HUES48 (cell line): ENCODE measurements around the gene PRRC2A.

Source experiments
- H3K27ac ChIP-seq: one replicate; pipeline ENCODE4 v1.7.0; 2013; ENCODE audit warnings: low read depth, low read length, inconsistent platforms
- H3K27me3 ChIP-seq: 2 replicates; pipeline ENCODE4 v1.6.1; 2013; ENCODE audit warnings: mild to moderate bottlenecking, low read length; ENCODE audit not compliant: control insufficient read depth, insufficient read depth
- H3K36me3 ChIP-seq: 2 replicates; pipeline ENCODE4 v1.6.1; 2013; ENCODE audit warnings: low read length; ENCODE audit not compliant: control insufficient read depth, insufficient read depth
- H3K4me1 ChIP-seq: 2 replicates; pipeline ENCODE4 v1.6.1; 2013; ENCODE audit warnings: mild to moderate bottlenecking, low read length; ENCODE audit not compliant: control insufficient read depth, insufficient read depth
- H3K4me3 ChIP-seq: 2 replicates; pipeline ENCODE4 v1.5.1; 2013; ENCODE audit warnings: mild to moderate bottlenecking, low read depth, low read length
- H3K9ac ChIP-seq: 2 replicates; pipeline ENCODE4 v1.6.1; 2013; ENCODE audit warnings: mild to moderate bottlenecking, low read depth, low read length, moderate library complexity
- H3K9me3 ChIP-seq: 2 replicates; pipeline ENCODE4 v1.6.1; 2013; ENCODE audit warnings: low read length; ENCODE audit not compliant: control insufficient read depth, insufficient read depth

The PRRC2A gene

GRCh38 chr6:31639449-31639861, 18.9 kb downstream of the PRRC2A start:
- Histone ChIP-seq H3K27ac (no peak overlapping the region), H3K9me3 (no peaks in the 10 kb centered on the region), H3K4me3 (no peak overlapping the region), H3K4me1 (no peaks in the 10 kb centered on the region), H3K27me3 (no peaks in the 10 kb centered on the region), H3K9ac (no peak overlapping the region), H3K36me3 (peaks cover 91% of the 10 kb centered on the region)

- H3K27ac ChIP-seq: no peak overlapping the region
- no peak overlapping the region for H3K4me3 ChIP-seq
- H3K9me3 ChIP-seq: no peaks in the 10 kb centered on the region
- peaks cover 91% of the 10 kb centered on the region for H3K36me3 ChIP-seq
- no peak overlapping the region for H3K9ac ChIP-seq
- H3K27me3 ChIP-seq: no peaks in the 10 kb centered on the region
- no peaks in the 10 kb centered on the region for H3K4me1 ChIP-seq
These were observed 20.1 kb downstream of the PRRC2A start for GRCh38 chr6:31640612-31641011.

- Histone ChIP-seq H3K36me3 (peaks cover 91% of the 10 kb centered on the region), H3K9ac (no peak overlapping the region)
These were observed 20.9 kb downstream of the PRRC2A start for GRCh38 chr6:31641370-31641769.

GRCh38 chr6:31642798-31643570, 22.5 kb downstream of the PRRC2A start:
- no peaks in the 10 kb centered on the region for H3K9me3 ChIP-seq
- no peak overlapping the region for H3K27ac ChIP-seq
- no peaks in the 10 kb centered on the region for H3K4me1 ChIP-seq
- no peak overlapping the region for H3K4me3 ChIP-seq
- no peak overlapping the region for H3K9ac ChIP-seq
- peaks cover 88% of the 10 kb centered on the region for H3K36me3 ChIP-seq
- H3K27me3 ChIP-seq: no peaks in the 10 kb centered on the region

More at GRCh38 chr6:31641370-31641769, 20.9 kb downstream of the PRRC2A start:
- H3K27ac ChIP-seq: no peak overlapping the region
- no peaks in the 10 kb centered on the region for H3K27me3 ChIP-seq
- no peaks in the 10 kb centered on the region for H3K9me3 ChIP-seq
- no peak overlapping the region for H3K4me3 ChIP-seq
- H3K4me1 ChIP-seq: no peaks in the 10 kb centered on the region

GRCh38 chr6:31643818-31644454, 23.4 kb downstream of the PRRC2A start:
- Histone ChIP-seq H3K27me3 (no peaks in the 10 kb centered on the region), H3K36me3 (peaks cover 92% of the 10 kb centered on the region), H3K4me1 (no peaks in the 10 kb centered on the region), H3K4me3 (no peak overlapping the region), H3K9ac (no peak overlapping the region), H3K9me3 (no peaks in the 10 kb centered on the region), H3K27ac (no peak overlapping the region)

GRCh38 chr6:31645325-31645724, 24.8 kb downstream of the PRRC2A start:
- Histone ChIP-seq H3K27ac (no peak overlapping the region), H3K4me3 (no peak overlapping the region), H3K36me3 (peaks cover 88% of the 10 kb centered on the region), H3K27me3 (no peaks in the 10 kb centered on the region), H3K4me1 (no peaks in the 10 kb centered on the region), H3K9me3 (no peaks in the 10 kb centered on the region), H3K9ac (no peak overlapping the region)

GRCh38 chr6:31651602-31652191, 31.2 kb downstream of the PRRC2A start:
- peak overlapping the region; percentile 95 for H3K4me3 ChIP-seq
- H3K27me3 ChIP-seq: no peaks in the 10 kb centered on the region
- peaks cover 5% of the 10 kb centered on the region; the same call in 1 of the 2 replicates for H3K4me1 ChIP-seq
- H3K36me3 ChIP-seq: peaks cover 36% of the 10 kb centered on the region
- no peaks in the 10 kb centered on the region for H3K9me3 ChIP-seq
- peak overlapping the region; percentile 91 for H3K9ac ChIP-seq
- peak overlapping the region; percentile 100 for H3K27ac ChIP-seq

GRCh38 chr6:31652925-31653724, 32.6 kb downstream of the PRRC2A start:
- Histone ChIP-seq H3K4me3 (peak overlapping the region; percentile 95), H3K36me3 (peaks cover 31% of the 10 kb centered on the region), H3K9ac (peak overlapping the region; percentile 91), H3K9me3 (no peaks in the 10 kb centered on the region), H3K27ac (peak overlapping the region; percentile 100), H3K27me3 (no peaks in the 10 kb centered on the region), H3K4me1 (peaks cover 5% of the 10 kb centered on the region; the same call in 1 of the 2 replicates)

GRCh38 chr6:31654574-31655348, 34.2 kb downstream of the PRRC2A start:
- Histone ChIP-seq H3K27ac (peak overlapping the region; percentile 11), H3K27me3 (no peaks in the 10 kb centered on the region), H3K9ac (no peak overlapping the region), H3K4me3 (no peak overlapping the region), H3K36me3 (peaks cover 15% of the 10 kb centered on the region), H3K9me3 (no peaks in the 10 kb centered on the region), H3K4me1 (peaks cover 5% of the 10 kb centered on the region; the same call in 1 of the 2 replicates)
